ENCODE data around the gene MEIS1.
A peak's percentile ranks its signal among the peaks of the same experiment; 100 is the strongest.

Gene MEIS1

GRCh38 chr2:66438498-66438833 lies 3.5 kb downstream of the MEIS1 start:
- 0 out of 2 replicates have a peak, but pooled peaks cover 5% of the 10 kb centered on the region for H3K36me3 ChIP-seq (replicated peaks; ENCODE audit: insufficient read depth, low read length)
- no peaks in the 10 kb centered on the region for H3K4me1 ChIP-seq (ENCODE audit: low read length)
- peak overlapping the region; percentile 90 for H3K27ac ChIP-seq (ENCODE audit: low read length)
- H3F3A ChIP-seq (ENCODE audit: insufficient read depth, low read length), result peaks cover 31% of the 10 kb centered on the region
- H3K4me3 ChIP-seq (ENCODE audit: low read length), result peak overlapping the region; percentile 82
- peaks cover 79% of the 10 kb centered on the region for H3K79me2 ChIP-seq (ENCODE audit: low read length)
- no peaks in the 10 kb centered on the region for H3K9me2 ChIP-seq (replicated peaks; ENCODE audit: insufficient read depth, low read length)
- TF ChIP-seq CTCF (IDR thresholded peaks at IDR 0.05; ENCODE audit: low read length) (no peak), EZH2 (optimal IDR thresholded peaks at IDR 0.05; ENCODE audit: low read depth, low read length) (no peak), EZH2phosphoT487 (IDR thresholded peaks at IDR 0.05; ENCODE audit: low read length) (no peak)
- peak overlapping the region; percentile 85 for H3K9ac ChIP-seq (ENCODE audit: low read length)
- no peak overlapping the region for H2AFZ ChIP-seq (ENCODE audit: low read length)
- no peaks in the 10 kb centered on the region for H3K9me3 ChIP-seq (replicated peaks; ENCODE audit: insufficient read depth, low read length)
- H4K20me1 ChIP-seq (ENCODE audit: insufficient read depth, low read length), result no peaks in the 10 kb centered on the region
- H3K27me3 ChIP-seq (replicated peaks; ENCODE audit: insufficient read depth, low read length), result no peaks in the 10 kb centered on the region
- peak; percentile 36 for DNase-seq
- peak overlapping the region; percentile 87 for H3K4me2 ChIP-seq (ENCODE audit: low read depth, low read length)

GRCh38 chr2:66438891-66439811 lies 4.2 kb downstream of the MEIS1 start:
- H3F3A ChIP-seq (ENCODE audit: insufficient read depth, low read length), result peaks cover 26% of the 10 kb centered on the region
- TF ChIP-seq CTCF (IDR thresholded peaks at IDR 0.05; ENCODE audit: low read length) (no peak), EZH2 (optimal IDR thresholded peaks at IDR 0.05; ENCODE audit: low read depth, low read length) (no peak), EZH2phosphoT487 (IDR thresholded peaks at IDR 0.05; ENCODE audit: low read length) (no peak)
- peak overlapping the region; percentile 87 for H3K4me2 ChIP-seq (ENCODE audit: low read depth, low read length)
- H3K79me2 ChIP-seq (ENCODE audit: low read length), result peaks cover 86% of the 10 kb centered on the region
- no peaks in the 10 kb centered on the region for H3K9me3 ChIP-seq (replicated peaks; ENCODE audit: insufficient read depth, low read length)
- peak overlapping the region; percentile 85 for H3K9ac ChIP-seq (ENCODE audit: low read length)
- H3K36me3 ChIP-seq (replicated peaks; ENCODE audit: insufficient read depth, low read length), result 0 out of 2 replicates have a peak, but pooled peaks cover 5% of the 10 kb centered on the region
- no peak overlapping the region for H2AFZ ChIP-seq (ENCODE audit: low read length)
- no peaks in the 10 kb centered on the region for H3K9me2 ChIP-seq (replicated peaks; ENCODE audit: insufficient read depth, low read length)
- H3K27me3 ChIP-seq (replicated peaks; ENCODE audit: insufficient read depth, low read length), result no peaks in the 10 kb centered on the region
- DNase-seq, result no peak
- H3K4me3 ChIP-seq (ENCODE audit: low read length), result peak overlapping the region; percentile 82
- H3K4me1 ChIP-seq (ENCODE audit: low read length), result no peaks in the 10 kb centered on the region
- peak overlapping the region; percentile 90 for H3K27ac ChIP-seq (ENCODE audit: low read length)
- H4K20me1 ChIP-seq (ENCODE audit: insufficient read depth, low read length), result no peaks in the 10 kb centered on the region

GRCh38 chr2:66439812-66440542 lies 5.1 kb downstream of the MEIS1 start:
- no peak overlapping the region for H2AFZ ChIP-seq (ENCODE audit: low read length)
- peaks cover 19% of the 10 kb centered on the region for H3F3A ChIP-seq (ENCODE audit: insufficient read depth, low read length)
- H3K9me2 ChIP-seq (replicated peaks; ENCODE audit: insufficient read depth, low read length), result no peaks in the 10 kb centered on the region
- peak overlapping the region; percentile 82 for H3K4me3 ChIP-seq (ENCODE audit: low read length)
- H3K9ac ChIP-seq (ENCODE audit: low read length), result peak overlapping the region; percentile 85
- no peaks in the 10 kb centered on the region for H3K27me3 ChIP-seq (replicated peaks; ENCODE audit: insufficient read depth, low read length)
- peak; percentile 24 for DNase-seq
- peak overlapping the region; percentile 87 for H3K4me2 ChIP-seq (ENCODE audit: low read depth, low read length)
- no peaks in the 10 kb centered on the region for H4K20me1 ChIP-seq (ENCODE audit: insufficient read depth, low read length)
- 0 out of 2 replicates have a peak, but pooled peaks cover 5% of the 10 kb centered on the region for H3K36me3 ChIP-seq (replicated peaks; ENCODE audit: insufficient read depth, low read length)
- H3K27ac ChIP-seq (ENCODE audit: low read length), result peak overlapping the region; percentile 90; the same call in 1 of the 2 replicates
- peaks cover 94% of the 10 kb centered on the region for H3K79me2 ChIP-seq (ENCODE audit: low read length)
- H3K9me3 ChIP-seq (replicated peaks; ENCODE audit: insufficient read depth, low read length), result no peaks in the 10 kb centered on the region
- TF ChIP-seq EZH2 (optimal IDR thresholded peaks at IDR 0.05; ENCODE audit: low read depth, low read length) (no peak), EZH2phosphoT487 (IDR thresholded peaks at IDR 0.05; ENCODE audit: low read length) (no peak), CTCF (IDR thresholded peaks at IDR 0.05; ENCODE audit: low read length) (no peak)
- H3K4me1 ChIP-seq (ENCODE audit: low read length), result no peaks in the 10 kb centered on the region
